ENCODE measurements around the gene ODR4. TPM values are rescaled to one million over a fixed set of nuclear protein-coding genes. Genes with fewer than 3 reads are reported as not detected.

ODR4 gene
- total RNA-seq, 2 experiments from 2014 or later: 12.0 to 16.1 TPM

GRCh38 chr1:186327331-186327730, 48.3 kb upstream of the ODR4 start:
- H3K4me2 ChIP-seq (ENCODE audit: low read length): no peak overlapping the region
- no peaks in the 10 kb centered on the region for H3K79me2 ChIP-seq (ENCODE audit: insufficient read depth, low read depth, low read length)
- intact Hi-C loops (cut with micrococcal nuclease; ENCODE audit: unreplicated experiment): no loop called here
- H3K4me3 ChIP-seq (ENCODE audit: low read depth, low read length, poor library complexity, severe bottlenecking): no peak overlapping the region
- H3K36me3 ChIP-seq (ENCODE audit: insufficient read depth, low read length): peaks cover 95% of the 10 kb centered on the region
- no TSS peak for BruUV-seq (replicated peaks)
- 0 out of 2 replicates have a peak, but pooled peaks cover 5% of the 10 kb centered on the region for H4K20me1 ChIP-seq (ENCODE audit: insufficient read depth, low read length)
- ChIA-PET POLR2A (no interaction called here), CTCF (ENCODE audit: unreplicated experiment) (no interaction called here)
- DNase-seq (ENCODE audit: low spot score): no peak
- no peaks in the 10 kb centered on the region for H3K4me1 ChIP-seq (ENCODE audit: insufficient read depth, low read length, poor library complexity, severe bottlenecking)
- no peaks in the 10 kb centered on the region for H3K9me2 ChIP-seq (ENCODE audit: insufficient read depth, low read length)
- no peak overlapping the region for H3K27ac ChIP-seq (ENCODE audit: low read depth, low read length, poor library complexity, severe bottlenecking)
- no peaks in the 10 kb centered on the region for H3K9me3 ChIP-seq (ENCODE audit: low read length)
- TF ChIP-seq EZH2phosphoT487 (IDR thresholded peaks at IDR 0.05; ENCODE audit: borderline replicate concordance, low read depth, low read length): no peak
- TF ChIP-seq, protein P1, sequence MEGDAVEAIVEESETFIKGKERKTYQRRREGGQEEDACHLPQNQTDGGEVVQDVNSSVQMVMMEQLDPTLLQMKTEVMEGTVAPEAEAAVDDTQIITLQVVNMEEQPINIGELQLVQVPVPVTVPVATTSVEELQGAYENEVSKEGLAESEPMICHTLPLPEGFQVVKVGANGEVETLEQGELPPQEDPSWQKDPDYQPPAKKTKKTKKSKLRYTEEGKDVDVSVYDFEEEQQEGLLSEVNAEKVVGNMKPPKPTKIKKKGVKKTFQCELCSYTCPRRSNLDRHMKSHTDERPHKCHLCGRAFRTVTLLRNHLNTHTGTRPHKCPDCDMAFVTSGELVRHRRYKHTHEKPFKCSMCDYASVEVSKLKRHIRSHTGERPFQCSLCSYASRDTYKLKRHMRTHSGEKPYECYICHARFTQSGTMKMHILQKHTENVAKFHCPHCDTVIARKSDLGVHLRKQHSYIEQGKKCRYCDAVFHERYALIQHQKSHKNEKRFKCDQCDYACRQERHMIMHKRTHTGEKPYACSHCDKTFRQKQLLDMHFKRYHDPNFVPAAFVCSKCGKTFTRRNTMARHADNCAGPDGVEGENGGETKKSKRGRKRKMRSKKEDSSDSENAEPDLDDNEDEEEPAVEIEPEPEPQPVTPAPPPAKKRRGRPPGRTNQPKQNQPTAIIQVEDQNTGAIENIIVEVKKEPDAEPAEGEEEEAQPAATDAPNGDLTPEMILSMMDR (conservative IDR thresholded peaks at IDR 0.05; ENCODE audit: low read length): no peak
- H2AFZ ChIP-seq (ENCODE audit: low read length): no peak overlapping the region

- Histone ChIP-seq H3K9me3 (ENCODE audit: low read length) (no peaks in the 10 kb centered on the region), H3K27ac (ENCODE audit: low read depth, low read length, poor library complexity, severe bottlenecking) (no peak overlapping the region), H4K20me1 (ENCODE audit: insufficient read depth, low read length) (peaks cover 5% of the 10 kb centered on the region; the same call in 1 of the 2 replicates), H2AFZ (ENCODE audit: low read length) (no peak overlapping the region), H3K79me2 (ENCODE audit: insufficient read depth, low read depth, low read length) (no peaks in the 10 kb centered on the region), H3K36me3 (ENCODE audit: insufficient read depth, low read length) (peaks cover 94% of the 10 kb centered on the region), H3K4me2 (ENCODE audit: low read length) (no peak overlapping the region), H3K9me2 (ENCODE audit: insufficient read depth, low read length) (no peaks in the 10 kb centered on the region), H3K4me3 (ENCODE audit: low read depth, low read length, poor library complexity, severe bottlenecking) (no peak overlapping the region), H3K4me1 (ENCODE audit: insufficient read depth, low read length, poor library complexity, severe bottlenecking) (no peaks in the 10 kb centered on the region)
- intact Hi-C loops (cut with micrococcal nuclease; ENCODE audit: unreplicated experiment): no loop called here
- ChIA-PET CTCF (ENCODE audit: unreplicated experiment) (interaction anchor here (1.0 to 1.4 kb wide), 2 partner anchors 8 to 10 kb away, joined by 3 to 4 read pairs; no protein-coding TSS in a partner anchor), POLR2A (interaction anchor here (0.6 to 1.9 kb wide), 3 partner anchors 11 to 111 kb away, joined by 3 to 5 read pairs (median 3); no protein-coding TSS in a partner anchor)
- no peak for DNase-seq (ENCODE audit: low spot score)
- no TSS peak for BruUV-seq (replicated peaks)
- TF ChIP-seq EZH2phosphoT487 (IDR thresholded peaks at IDR 0.05; ENCODE audit: borderline replicate concordance, low read depth, low read length): no peak
- TF ChIP-seq, protein P1 (conservative IDR thresholded peaks at IDR 0.05; ENCODE audit: low read length): peak; percentile 70
Observed at GRCh38 chr1:186330758-186331157, 44.9 kb upstream of the ODR4 start.

- Histone ChIP-seq H3K27ac (ENCODE audit: low read depth, low read length, poor library complexity, severe bottlenecking) (no peak overlapping the region), H2AFZ (ENCODE audit: low read length) (no peak overlapping the region), H3K4me1 (ENCODE audit: insufficient read depth, low read length, poor library complexity, severe bottlenecking) (no peaks in the 10 kb centered on the region), H3K9me2 (ENCODE audit: insufficient read depth, low read length) (no peaks in the 10 kb centered on the region), H3K4me2 (ENCODE audit: low read length) (no peak overlapping the region), H3K9me3 (ENCODE audit: low read length) (no peaks in the 10 kb centered on the region), H3K4me3 (ENCODE audit: low read depth, low read length, poor library complexity, severe bottlenecking) (no peak overlapping the region), H3K36me3 (ENCODE audit: insufficient read depth, low read length) (peaks cover 94% of the 10 kb centered on the region), H4K20me1 (ENCODE audit: insufficient read depth, low read length) (no peaks in the 10 kb centered on the region; the same call in 1 of the 2 replicates), H3K79me2 (ENCODE audit: insufficient read depth, low read depth, low read length) (no peaks in the 10 kb centered on the region)
- DNase-seq (ENCODE audit: low spot score): no peak
- TF ChIP-seq, protein P1 (conservative IDR thresholded peaks at IDR 0.05; ENCODE audit: low read length): no peak
- no peak for TF ChIP-seq EZH2phosphoT487 (IDR thresholded peaks at IDR 0.05; ENCODE audit: borderline replicate concordance, low read depth, low read length)
- intact Hi-C loops (cut with micrococcal nuclease; ENCODE audit: unreplicated experiment): loop anchor here (2.0 kb wide), 1 partner anchor 17 kb away; no protein-coding TSS in a partner anchor
- ChIA-PET POLR2A (interaction anchor here (1.4 kb wide), 1 partner anchor 31 kb away, joined by 3 read pairs; no protein-coding TSS in a partner anchor), CTCF (ENCODE audit: unreplicated experiment) (no interaction called here)
- no TSS peak for BruUV-seq (replicated peaks)
Observed at GRCh38 chr1:186337554-186337953, 38.1 kb upstream of the ODR4 start.
